SH-SY5Y (cell line): Measurements from ENCODE around the gene LTN1.

Source experiments
- GATA2 ChIP-seq: IDR thresholded peaks from 2 replicates; pipeline ENCODE4 v1.6.1; 2011; ENCODE audit warnings: mild to moderate bottlenecking, low read depth, low read length
- GATA3 ChIP-seq: IDR thresholded peaks from 2 replicates; pipeline ENCODE4 v1.6.1; 2011; ENCODE audit warnings: low read depth, mild to moderate bottlenecking, low read length, moderate library complexity

DNA sequence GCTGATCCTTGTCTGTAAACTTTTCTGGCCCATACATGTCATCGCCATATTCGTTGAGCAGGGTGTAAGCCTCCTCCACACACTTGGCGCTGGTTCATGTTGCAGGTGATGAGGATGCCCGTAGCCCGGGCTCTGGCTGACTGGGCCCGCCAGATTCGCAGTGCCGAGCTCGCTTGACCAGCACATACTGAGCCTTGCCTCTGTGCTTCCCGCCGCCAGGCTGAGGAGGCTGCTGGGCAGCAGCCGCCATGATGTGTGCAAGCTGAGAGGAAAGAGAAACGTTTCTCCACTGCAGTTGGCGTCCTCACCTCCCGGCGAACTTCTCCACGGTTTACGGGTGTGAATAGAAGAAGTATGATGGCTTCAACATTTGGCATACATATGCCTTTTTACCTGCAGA, 89.2 kb downstream of the LTN1 start:
- TF ChIP-seq GATA2 (no peak), GATA3 (no peak)
